IPS-18a (cell line): Measurements from ENCODE around the gene TLE2.
"Not testable (repeated sequence)": the region's sequence is repeated elsewhere in the genome, so short reads cannot be mapped to it uniquely, and the experiment has no call there.

Source experiments
- H3K27ac ChIP-seq: one replicate; pipeline ENCODE4 v1.5.1; 2013; ENCODE audit warnings: low read length
- H3K27me3 ChIP-seq: one replicate; pipeline ENCODE4 v1.6.1; 2013; ENCODE audit warnings: mild to moderate bottlenecking, low read length; ENCODE audit not compliant: control insufficient read depth, insufficient read depth
- H3K36me3 ChIP-seq: one replicate; pipeline ENCODE4 v1.6.1; 2013; ENCODE audit warnings: low read depth, low read length; ENCODE audit not compliant: control insufficient read depth
- H3K4me1 ChIP-seq: one replicate; pipeline ENCODE4 v1.6.1; 2013; ENCODE audit warnings: low read depth, low read length; ENCODE audit not compliant: control insufficient read depth
- H3K4me3 ChIP-seq: one replicate; pipeline ENCODE4 v1.5.1; 2013; ENCODE audit warnings: low read length
- H3K9ac ChIP-seq: one replicate; pipeline ENCODE4 v1.6.1; 2013; ENCODE audit warnings: mild to moderate bottlenecking, low read length, moderate library complexity
- H3K9me3 ChIP-seq: one replicate; pipeline ENCODE4 v1.6.1; 2013; ENCODE audit warnings: low read depth, low read length; ENCODE audit not compliant: control insufficient read depth

The TLE2 gene

DNA sequence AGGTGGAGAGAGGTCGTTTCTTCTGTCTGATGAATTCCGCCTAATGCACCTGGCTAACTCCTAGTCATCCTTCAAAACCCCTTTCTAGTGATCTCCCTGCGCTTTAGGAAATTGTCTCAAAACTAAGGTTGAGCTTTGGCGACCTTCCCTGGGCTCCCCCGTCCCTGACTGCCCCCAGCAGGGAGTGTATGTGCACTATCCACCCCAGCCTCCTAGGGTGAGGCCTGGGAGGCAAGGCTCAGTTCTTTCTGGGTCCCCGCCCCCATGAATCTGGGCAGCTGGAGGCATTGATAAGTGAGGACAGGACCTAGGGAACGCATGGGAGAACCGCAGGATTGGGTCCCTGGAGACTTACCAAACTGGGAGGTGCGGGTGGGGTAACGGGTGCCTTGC is 51.3 kb downstream of the TLE2 start:
- Histone ChIP-seq H3K27ac (no peak overlapping the region), H3K9me3 (no peaks in the 10 kb centered on the region), H3K4me1 (peaks cover 10% of the 10 kb centered on the region), H3K4me3 (peak overlapping the region; percentile 42), H3K27me3 (peaks cover 59% of the 10 kb centered on the region), H3K9ac (no peak overlapping the region), H3K36me3 (no peaks in the 10 kb centered on the region)

DNA sequence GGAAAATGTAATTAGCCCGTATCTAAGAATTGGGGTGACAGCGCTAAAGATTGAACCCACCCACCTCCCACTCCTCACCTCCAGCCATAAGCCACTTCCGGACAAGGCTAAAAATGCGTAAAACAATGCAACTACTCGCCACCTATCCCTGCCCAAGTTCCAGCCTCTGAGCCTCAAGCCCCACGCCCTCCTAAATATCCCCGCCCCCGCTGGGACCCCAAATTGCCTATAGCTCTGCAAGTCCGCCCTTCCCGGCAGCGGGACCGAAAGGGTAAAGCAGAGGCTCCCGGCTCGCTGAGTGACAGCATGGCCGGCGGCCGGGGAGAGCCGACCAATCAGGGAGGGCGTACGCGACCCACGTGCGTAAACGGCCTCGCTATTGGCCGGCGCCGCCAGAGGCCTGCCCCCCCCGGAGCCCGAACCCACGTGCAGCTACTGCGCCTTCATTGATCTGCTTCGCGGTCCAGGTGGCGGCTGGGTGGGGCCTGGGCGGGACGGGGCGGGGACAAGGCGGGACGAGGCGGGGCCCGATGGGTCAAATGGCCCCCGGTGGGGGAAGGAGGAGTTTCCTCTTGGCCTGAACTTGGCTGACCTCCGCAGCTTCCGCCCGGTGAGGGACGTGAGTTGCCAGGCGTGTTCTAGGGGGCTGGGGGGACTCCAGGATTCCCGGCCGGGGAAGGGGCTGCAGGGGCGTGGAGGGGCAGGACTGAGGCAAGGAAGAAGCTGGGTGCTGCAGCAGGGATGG is 51.9 kb downstream of the TLE2 start, which contains the start of gene TLE6:
TLE6 (plus strand) TSS at position 564 of the 745 bp plus-strand sequence. CDS start 670 bp downstream, outside the sequence.
- peaks cover 10% of the 10 kb centered on the region for H3K4me1 ChIP-seq
- H3K9ac ChIP-seq = no peak within 1 kb of the TSS
- peak within 1 kb of the TSS; percentile 54 for H3K4me3 ChIP-seq
- H3K27ac ChIP-seq = no peak within 1 kb of the TSS
- peaks cover 55% of the 10 kb centered on the region for H3K27me3 ChIP-seq
- no peaks in the 10 kb centered on the region for H3K9me3 ChIP-seq
- no peaks in the 10 kb centered on the region for H3K36me3 ChIP-seq

DNA sequence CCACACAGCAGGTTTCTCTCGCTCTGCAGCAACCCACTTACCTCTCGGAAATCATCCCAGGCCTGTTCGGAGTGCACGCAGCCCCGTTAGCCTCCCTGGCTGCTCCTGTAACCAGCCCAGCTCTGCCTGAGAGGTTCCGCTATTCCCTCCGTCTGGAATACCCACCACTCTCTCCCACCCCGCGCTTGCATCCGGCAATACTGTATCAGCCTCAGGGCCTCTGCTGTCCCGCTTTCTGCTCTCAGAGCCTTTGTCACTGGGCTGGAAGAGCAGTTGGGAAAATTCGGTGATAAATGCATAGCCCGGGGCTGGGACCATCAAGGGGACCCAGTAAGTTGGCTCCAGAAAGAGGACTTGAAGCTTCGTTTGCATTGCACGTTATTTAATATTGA is 52.5 kb downstream of the TLE2 start:
- Histone ChIP-seq H3K36me3 (no peaks in the 10 kb centered on the region), H3K4me3 (peak overlapping the region; percentile 54), H3K9ac (no peak overlapping the region), H3K27me3 (peaks cover 55% of the 10 kb centered on the region), H3K27ac (no peak overlapping the region), H3K4me1 (peaks cover 13% of the 10 kb centered on the region), H3K9me3 (no peaks in the 10 kb centered on the region)

DNA sequence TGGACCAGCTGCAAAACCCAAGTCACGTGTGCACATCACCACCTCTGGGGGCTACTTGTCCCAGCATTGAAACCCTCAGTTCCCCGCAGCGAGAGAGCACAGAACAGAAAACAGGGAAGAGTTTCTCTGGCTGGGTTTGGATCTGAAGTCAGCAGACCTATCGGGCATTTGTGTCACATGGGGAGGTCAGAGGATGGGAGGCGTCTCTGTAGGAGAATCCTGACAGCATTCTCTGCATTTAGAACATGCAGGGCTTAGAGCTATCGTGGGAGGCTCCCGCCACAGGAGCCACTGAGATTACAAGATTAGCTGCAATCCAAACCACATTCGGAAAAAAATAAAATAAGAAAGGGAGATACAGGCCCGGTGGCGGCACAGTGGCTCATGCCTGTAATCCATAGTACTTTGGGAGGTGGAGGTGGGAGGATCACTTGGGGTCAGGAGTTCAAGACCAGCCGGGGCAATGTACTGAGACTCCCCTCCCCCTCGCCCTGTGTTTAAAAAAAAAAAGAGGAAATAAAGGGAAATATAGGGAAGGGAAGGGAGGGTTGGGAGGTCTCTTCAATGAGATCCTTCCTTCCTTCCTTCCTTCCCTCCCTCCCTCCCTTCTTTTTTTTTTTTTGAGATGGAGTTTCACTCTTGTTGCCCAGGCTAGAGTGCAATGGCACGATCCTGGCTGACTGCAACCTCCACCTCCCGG is 54.6 kb downstream of the TLE2 start:
- Histone ChIP-seq H3K9me3 (no peaks in the 10 kb centered on the region), H3K36me3 (no peaks in the 10 kb centered on the region), H3K27ac (no peak overlapping the region), H3K27me3 (peaks cover 44% of the 10 kb centered on the region), H3K4me3 (no peak overlapping the region), H3K9ac (no peak overlapping the region), H3K4me1 (peaks cover 13% of the 10 kb centered on the region)

DNA sequence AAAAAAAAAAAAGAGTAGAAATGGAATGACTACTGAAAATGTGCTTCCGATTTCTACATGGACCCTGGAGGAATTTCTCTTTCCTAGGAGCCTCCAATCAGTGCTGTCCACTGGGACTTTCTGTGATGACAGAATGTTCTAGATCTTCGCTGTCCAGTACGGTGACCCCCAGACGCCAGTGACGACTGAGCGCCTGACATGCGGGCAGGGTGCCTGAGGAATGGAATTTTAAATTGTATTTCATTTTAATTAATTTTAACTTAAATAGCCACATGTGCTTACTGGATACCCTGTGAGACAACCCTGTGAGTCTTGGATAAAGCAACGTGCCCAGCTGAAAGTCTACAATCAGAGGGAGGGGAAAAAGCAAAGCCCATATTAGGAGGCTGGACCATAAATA is 55.9 kb downstream of the TLE2 start:
- Histone ChIP-seq H3K27me3 (peaks cover 36% of the 10 kb centered on the region), H3K4me1 (peaks cover 13% of the 10 kb centered on the region), H3K9ac (no peak overlapping the region), H3K4me3 (no peak overlapping the region), H3K36me3 (no peaks in the 10 kb centered on the region), H3K9me3 (no peaks in the 10 kb centered on the region), H3K27ac (no peak overlapping the region)

DNA sequence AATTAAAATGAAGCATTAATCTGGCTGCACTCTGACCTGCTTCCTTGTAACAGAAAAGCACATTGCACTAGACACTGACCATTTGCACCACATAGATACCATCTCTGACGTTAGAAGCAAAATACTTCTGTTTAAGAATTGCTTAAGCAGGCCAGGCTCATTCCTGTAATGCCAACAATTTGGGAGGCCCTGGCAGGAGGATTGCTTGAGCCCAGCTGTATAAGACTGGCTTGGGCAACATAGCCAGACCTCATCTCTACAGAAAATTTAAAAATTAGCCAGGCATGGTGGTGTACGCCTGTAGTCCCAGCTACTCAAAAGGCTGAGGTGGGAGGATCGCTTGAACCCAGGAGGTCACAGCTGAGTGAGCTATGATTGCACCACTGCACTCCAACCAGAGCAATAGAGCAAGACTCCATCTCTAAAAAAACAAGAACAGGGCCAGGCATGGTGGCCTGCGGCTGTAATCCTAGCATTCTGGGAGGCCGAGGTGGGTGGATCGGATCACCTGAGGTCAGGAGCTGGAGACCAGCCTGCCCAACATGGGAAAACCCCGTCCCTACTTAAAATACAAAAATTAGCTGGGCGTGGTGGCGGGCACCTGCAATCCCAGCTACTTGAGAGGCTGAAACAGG is 58.8 kb downstream of the TLE2 start:
- Histone ChIP-seq H3K27ac (no peak overlapping the region), H3K9ac (no peak overlapping the region), H3K9me3 (no peaks in the 10 kb centered on the region), H3K4me1 (peaks cover 3% of the 10 kb centered on the region), H3K4me3 (no peak overlapping the region), H3K27me3 (peaks cover 11% of the 10 kb centered on the region), H3K36me3 (no peaks in the 10 kb centered on the region)

DNA sequence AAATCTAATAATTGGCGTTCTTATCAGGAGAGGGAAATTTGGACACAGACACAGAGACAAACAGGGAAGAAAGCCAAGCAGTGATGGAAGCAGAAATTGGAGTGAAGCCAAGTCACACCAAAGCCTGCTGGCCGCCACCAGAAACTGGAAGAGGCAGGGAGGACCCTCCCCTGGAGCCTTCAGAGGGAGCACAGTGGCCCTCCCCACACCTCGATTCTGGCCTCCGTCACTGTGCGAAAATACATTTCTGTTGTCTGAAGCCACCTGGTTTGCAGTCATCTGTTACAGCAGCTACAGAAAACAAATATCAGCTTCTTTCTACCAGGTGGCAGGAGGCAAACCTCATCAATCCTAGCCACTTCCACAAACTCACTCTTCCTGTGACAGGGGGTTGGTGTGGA is 60.0 kb downstream of the TLE2 start:
- peaks cover under 1% of the 10 kb centered on the region for H3K27me3 ChIP-seq
- no peak overlapping the region for H3K4me3 ChIP-seq
- no peaks in the 10 kb centered on the region for H3K36me3 ChIP-seq
- no peak overlapping the region for H3K27ac ChIP-seq
- no peaks in the 10 kb centered on the region for H3K9me3 ChIP-seq
- H3K9ac ChIP-seq = no peak overlapping the region
- peaks cover 3% of the 10 kb centered on the region for H3K4me1 ChIP-seq

DNA sequence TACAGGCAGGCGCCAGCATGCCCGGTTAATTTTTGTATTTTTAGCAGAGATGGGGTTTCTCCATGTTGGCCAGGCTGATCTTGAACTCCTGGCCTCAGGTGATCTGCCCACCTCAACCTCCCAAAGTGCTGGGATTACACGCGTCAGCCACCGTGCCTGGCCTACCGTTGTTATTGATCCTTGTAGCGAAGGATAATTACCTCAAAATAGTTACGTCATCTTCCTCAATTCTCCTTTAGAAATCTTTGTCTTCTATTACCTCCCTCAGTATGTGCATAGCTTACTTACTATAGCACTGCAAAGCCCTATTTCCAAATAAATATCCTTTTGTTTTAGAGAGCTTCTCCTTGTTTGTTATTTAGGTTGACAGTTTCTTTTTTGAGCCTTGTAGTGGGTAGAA is 61.1 kb downstream of the TLE2 start:
- H3K4me3 ChIP-seq = no peak overlapping the region
- no peaks in the 10 kb centered on the region for H3K9me3 ChIP-seq
- H3K9ac ChIP-seq = no peak overlapping the region
- no peaks in the 10 kb centered on the region for H3K27me3 ChIP-seq
- H3K36me3 ChIP-seq = no peaks in the 10 kb centered on the region
- H3K27ac ChIP-seq = no peak overlapping the region
- H3K4me1 ChIP-seq = peaks cover 3% of the 10 kb centered on the region

DNA sequence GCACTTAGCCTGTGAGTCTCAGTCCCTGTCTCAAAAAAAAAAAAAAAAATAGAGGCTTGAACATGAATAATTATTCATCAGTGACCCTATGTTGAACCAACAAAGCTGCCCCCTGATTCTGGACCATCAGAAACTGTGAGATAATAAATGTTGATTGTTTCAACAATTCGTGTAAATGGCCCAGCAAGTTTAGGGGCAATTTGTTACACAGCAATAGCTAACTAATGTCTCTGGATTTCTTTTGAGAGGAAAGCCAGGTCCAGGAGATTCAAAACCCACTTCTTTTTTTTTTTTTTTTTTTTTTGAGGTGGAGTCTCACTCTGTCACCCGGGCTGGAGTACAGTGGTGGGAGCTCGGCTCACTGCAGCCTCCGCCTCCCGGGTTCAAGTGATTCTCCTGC is 64.2 kb downstream of the TLE2 start:
- Histone ChIP-seq H3K4me3 (no peak overlapping the region), H3K27ac (no peak overlapping the region), H3K27me3 (no peaks in the 10 kb centered on the region), H3K4me1 (no peaks in the 10 kb centered on the region), H3K9me3 (no peaks in the 10 kb centered on the region), H3K36me3 (no peaks in the 10 kb centered on the region), H3K9ac (no peak overlapping the region)

DNA sequence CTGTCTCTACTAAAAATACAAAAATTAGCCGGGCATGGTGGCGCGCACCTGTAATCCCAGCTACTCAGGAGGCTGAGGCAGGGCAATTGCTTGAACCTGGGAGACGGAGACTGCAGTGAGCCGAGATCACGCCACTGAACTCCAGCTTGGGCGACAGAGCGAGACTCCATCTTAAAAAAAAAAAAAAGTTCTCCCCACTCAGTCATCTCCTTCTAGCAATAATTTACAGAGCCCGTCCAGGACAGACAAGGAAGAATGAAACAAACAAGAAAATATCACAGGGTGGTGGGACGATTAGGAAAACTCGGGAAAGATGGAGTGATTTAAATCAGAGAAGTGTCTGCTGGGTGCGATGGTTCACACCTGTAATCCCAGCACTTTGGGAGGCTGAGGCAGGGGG is 65.4 kb downstream of the TLE2 start:
- H3K4me1 ChIP-seq, H3K27ac ChIP-seq, H3K36me3 ChIP-seq, H3K9me3 ChIP-seq, H3K27me3 ChIP-seq, H3K9ac ChIP-seq, H3K4me3 ChIP-seq: not testable (repeated sequence)

DNA sequence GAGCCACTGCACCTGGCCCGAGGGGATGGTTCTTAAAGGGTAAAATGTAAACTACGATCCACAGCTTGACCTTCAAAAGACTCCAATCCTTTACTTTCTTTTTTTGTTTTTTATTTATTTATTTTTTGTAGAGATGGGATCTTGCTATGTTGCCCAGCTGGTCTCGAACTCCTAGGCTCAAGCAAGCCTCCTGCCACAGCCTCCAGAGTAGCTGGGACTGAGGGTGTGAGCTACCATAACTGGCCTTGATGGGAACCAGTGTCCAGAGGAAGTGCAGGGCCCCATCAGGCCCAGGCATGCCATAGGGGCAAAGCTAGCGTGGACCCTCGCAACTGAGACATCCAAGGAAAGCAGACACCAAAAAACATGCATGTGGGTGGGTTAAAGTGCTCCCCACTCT is 66.0 kb downstream of the TLE2 start:
- H3K9ac ChIP-seq = no peak overlapping the region
- H3K9me3 ChIP-seq = no peaks in the 10 kb centered on the region
- H3K4me1 ChIP-seq = no peaks in the 10 kb centered on the region
- no peak overlapping the region for H3K4me3 ChIP-seq
- H3K36me3 ChIP-seq = no peaks in the 10 kb centered on the region
- H3K27ac ChIP-seq = no peak overlapping the region
- H3K27me3 ChIP-seq = no peaks in the 10 kb centered on the region
